GM18498 (cell line): ENCODE data around the gene TOMM5.
"Not testable (repeated sequence)": the region's sequence is repeated elsewhere in the genome, so short reads cannot be mapped to it uniquely, and the experiment has no call there.

Experiments used
- ATAC-seq: cut with Tn5 transposase; IDR thresholded peaks from one replicate; pipeline ENCODE4 v1.9.1; 2021; ENCODE audit warnings: mild to moderate bottlenecking, moderate library complexity; ENCODE audit not compliant: unreplicated experiment

The TOMM5 gene

GRCh38 chr9:37611961-37612360 lies 19.6 kb upstream of the TOMM5 start:
- ATAC-seq = no peak

DNA sequence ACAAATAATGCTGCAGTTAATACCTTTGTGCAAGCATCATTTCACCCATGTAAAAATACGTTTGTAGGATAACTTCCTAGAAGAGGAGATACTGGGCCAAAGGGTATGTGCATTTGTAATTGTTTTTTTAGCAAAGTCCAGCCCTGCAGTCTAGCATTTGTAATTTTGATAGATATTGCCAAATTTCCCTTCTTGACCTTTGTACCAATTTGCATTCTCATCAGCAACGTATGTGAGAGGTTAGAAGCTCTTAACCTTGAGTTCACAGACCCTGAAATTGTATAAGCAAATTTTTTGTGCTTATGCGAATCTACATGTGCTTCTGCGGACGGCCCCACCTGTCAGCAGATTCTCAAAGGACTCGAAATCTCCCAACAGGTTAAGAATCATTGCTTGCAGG lies 18.6 kb upstream of the TOMM5 start:
- ATAC-seq = no peak

DNA sequence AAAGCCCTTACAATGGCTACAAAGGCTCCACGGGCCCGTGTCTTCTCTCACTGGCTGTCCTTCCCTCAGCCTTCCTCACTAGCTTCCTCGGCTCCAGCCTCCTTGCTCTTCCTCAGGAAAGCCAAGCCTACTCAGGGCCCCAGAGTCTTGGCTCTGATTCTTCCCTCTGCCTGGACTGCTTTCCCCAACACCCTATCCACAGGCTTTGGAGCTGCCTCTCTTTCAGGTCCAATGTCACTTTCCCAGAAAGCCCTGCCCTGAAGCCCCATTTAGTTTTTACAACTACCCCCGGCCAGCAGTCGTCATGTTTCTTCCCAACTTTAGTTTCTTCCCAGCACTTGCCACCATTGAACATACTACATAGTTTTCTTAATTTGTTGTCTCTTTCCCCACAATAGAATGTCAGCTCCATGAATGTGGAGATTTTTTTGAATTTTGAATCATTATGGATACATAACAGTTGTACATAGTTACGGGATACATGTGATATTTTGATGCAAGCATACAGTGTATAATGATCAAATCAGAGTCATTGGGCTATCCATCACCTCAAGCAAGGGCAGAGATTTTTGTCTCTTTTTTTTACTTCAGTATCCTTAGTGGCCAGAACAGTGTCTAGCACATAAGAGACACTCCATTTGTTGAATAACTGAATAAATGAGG lies 17.5 kb upstream of the TOMM5 start:
- no peak for ATAC-seq

GRCh38 chr9:37608250-37608649 lies 15.9 kb upstream of the TOMM5 start:
- no peak for ATAC-seq

DNA sequence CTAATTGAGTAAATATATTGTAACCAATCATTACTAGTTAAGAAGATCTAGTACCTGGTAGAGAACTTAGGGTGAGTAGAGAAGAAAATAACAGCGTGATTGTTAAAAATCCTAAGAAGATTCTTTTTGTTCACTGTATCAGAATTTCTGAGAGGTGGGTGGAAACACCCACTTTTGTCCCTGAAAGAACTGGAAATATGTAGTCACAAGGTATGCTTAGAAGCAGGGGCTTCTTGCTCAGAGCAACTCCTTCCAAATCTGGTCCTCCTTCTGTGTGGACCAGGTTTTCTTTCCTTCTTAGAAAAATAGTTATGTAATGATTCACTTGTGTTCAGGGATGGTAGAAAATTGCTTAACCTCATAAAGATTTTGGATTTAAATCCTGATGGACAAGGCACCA lies 11.9 kb upstream of the TOMM5 start:
- ATAC-seq = no peak

GRCh38 chr9:37602817-37603216 lies 10.4 kb upstream of the TOMM5 start:
- no peak for ATAC-seq

GRCh38 chr9:37602061-37602460 lies 9.7 kb upstream of the TOMM5 start:
- ATAC-seq = not testable (repeated sequence)

DNA sequence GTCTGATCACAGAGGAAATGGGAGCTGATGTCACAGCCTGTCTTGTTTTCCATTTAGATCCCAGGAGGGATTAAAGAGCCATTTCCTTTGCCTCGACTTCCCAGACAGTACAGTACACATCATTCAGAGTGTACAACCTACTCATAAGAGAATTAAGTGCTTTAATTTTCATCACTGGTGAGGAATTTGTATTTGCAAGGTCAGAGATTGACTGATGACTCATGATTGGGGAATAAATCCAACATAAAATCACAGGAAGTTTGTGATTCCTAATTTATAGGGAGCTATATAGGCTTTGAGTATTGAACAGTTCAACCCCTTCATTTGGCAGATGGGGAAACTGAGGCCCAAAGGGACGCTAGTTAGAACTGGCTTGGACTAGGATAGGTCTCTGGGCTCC lies 4.1 kb upstream of the TOMM5 start:
- ATAC-seq = no peak

DNA sequence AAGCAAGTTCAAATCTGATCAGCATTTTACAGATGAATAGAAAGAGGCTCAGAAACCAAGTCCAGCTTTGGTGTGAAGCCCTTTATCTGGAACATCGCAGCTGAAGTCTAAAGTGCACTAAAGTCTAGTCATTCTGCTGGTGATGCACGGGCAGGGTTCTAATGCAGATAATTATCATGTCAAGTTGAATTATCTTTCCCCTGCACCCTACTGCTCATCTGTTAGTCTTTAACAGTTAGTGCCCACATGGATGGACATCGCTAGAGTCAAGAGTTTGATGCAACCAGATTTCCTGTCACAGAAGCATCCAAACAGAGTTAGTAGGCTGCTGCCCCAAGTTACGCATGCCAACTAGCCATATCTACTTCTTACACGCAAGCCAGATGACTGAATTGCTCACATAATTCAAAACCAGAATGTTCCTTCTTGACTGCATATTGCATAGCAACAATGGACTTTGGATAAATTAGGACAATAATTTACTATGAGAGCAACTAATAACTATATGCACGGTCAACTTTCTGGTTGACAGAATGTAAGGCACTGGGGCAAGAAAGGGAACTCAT lies 1.6 kb upstream of the TOMM5 start:
- ATAC-seq = no peak

DNA sequence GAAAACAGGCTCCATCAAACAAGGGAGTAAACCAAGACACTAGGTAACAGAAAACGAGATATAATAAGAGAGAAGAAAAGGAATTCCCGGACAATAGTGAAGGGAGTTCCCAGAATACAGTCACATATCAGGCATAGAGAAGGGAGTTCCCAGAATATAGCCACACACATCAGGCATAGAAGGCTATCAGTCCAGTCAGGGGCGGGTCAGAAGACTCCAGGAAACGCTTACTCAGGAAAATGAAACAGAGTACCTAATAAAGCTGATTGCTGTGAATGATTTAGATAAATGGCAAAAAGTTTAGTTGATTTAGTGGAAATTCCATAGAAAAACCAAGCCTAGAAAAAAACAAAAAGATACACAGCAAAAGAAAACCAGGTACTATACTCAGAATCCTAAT lies 4.9 kb downstream of the TOMM5 start:
- ATAC-seq = no peak

GRCh38 chr9:37583522-37584121 lies 8.8 kb downstream of the TOMM5 start:
- no peak for ATAC-seq

GRCh38 chr9:37582548-37583157 lies 9.7 kb downstream of the TOMM5 start:
- ATAC-seq = no peak

DNA sequence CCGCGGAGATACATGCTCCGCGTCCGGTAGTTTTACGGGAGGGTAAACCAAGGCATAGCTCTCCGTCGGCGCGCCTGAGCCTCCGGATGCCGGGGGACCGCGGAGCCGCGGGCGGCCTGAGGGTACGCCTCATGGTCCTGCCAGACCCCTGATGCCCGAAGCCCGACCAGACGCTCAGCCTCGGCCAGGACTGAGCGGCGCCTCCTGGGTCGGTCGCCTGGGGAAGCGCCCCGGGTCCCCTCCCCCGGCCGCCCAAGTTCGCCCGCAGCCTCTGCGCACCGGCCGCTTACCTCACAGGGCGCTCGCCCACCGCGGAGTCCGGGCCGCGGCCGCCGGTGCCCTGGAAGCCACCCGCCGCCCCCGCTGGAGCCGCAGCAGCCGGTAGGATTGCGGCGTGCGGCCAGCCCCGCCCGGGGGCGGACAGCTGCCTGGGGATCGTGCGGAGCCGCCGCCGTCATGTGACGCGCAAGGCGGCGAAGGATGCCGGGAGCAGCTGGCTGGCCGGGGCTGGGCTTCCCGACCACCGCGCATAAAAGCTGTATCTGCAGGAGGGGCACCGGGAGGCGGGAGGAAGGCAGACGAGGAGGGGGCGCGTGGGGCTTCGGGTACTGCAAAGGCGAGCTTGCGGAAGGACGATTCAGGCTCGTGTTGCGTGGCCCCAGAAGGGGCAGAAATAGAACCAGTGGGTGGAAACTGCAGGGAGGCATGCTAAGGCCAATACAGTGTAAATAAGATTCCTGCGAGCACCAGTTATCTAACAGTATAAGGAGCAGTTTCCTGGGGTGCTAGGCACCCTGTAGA lies 16.3 kb downstream of the TOMM5 start, which contains the start of gene FBXO10:
FBXO10 (minus strand) TSS at position 460 of the 801 bp plus-strand sequence. CDS start 34,612 bp downstream, outside the sequence.
- ATAC-seq = peak; percentile 86

GRCh38 chr9:37575511-37575914 lies 16.9 kb downstream of the TOMM5 start:
- ATAC-seq = peak; percentile 57

DNA sequence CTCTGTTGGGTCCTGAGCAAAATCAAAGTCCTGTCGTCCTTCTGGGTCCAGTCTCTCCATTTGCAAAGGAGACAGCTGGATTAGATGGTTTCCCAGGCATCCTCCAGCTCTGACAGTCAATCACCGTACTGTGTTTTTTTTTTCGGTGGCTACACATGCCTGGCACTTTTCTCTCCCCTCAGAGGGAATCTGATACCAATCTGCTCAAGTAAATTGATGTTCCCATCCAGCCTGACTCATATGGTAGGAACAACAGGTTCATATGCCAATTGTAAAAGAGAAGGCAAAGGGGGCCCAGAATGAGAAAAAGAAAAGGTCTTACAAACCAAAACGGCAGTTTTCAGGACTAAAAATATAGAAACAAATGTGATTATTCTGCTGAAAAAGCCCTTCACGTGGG lies 17.4 kb downstream of the TOMM5 start:
- no peak for ATAC-seq

GRCh38 chr9:37574241-37574721 lies 18.1 kb downstream of the TOMM5 start:
- ATAC-seq = no peak

DNA sequence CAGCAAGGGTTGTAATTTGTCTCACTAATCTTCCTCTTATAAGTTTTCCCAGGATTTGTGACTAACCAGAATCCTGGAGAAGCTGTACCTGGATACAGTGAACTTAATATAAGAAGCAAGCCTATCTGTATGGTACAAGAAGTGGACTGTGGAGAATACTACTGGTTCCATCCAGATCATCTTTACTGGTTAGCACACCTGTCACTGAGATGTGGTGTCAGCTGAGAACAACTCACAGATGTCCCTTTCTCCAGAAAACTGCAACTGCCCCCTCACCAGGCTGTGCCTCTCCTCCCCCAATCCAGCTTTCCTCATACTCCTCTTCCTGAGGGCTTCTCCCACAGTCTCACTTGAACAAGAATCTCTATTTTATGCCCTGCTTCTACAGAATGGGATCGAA lies 21.1 kb downstream of the TOMM5 start:
- no peak for ATAC-seq

DNA sequence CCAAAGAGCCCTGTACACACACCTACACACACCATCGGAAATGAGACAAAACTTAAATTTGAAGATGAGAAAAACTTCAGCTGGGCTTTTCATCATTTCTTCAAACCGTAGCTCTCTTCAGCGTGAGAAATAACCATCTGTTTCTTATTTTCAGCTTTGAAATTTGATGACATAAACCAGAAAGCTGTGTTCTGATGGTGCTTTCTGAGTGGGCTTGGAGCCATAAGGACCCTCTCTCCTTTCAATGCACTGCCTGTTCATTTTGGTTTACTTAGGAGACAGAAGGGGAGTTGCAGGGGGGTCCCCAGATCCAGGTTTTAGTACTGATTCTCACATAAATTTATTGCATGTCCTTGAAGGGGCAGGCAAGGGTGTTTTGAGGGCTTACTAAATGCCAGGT lies 25.7 kb downstream of the TOMM5 start:
- ATAC-seq = no peak

- peak; percentile 88 for ATAC-seq
Measured at GRCh38 chr9:37565661-37566618, 26.5 kb downstream of the TOMM5 start.

GRCh38 chr9:37564916-37565315 lies 27.5 kb downstream of the TOMM5 start:
- ATAC-seq = no peak
